Fibroblast of villous mesenchyme (primary cell): Measurements from ENCODE around the gene CLDN24. TPM values are rescaled to one million over a fixed set of nuclear protein-coding genes. Genes with fewer than 3 reads are reported as not detected.

Experiments used
- DNase-seq: peaks from one replicate; pipeline ENCODE4 v3.0.0-alpha.2; 2010; ENCODE audit warnings: low read depth
- H3K4me3 ChIP-seq: 2 replicates; pipeline ENCODE4 v1.5.1; 2011; ENCODE audit warnings: low read depth, mild to moderate bottlenecking, low read length
- CTCF ChIP-seq: IDR thresholded peaks from 2 replicates; pipeline ENCODE4 v1.5.1; 2012; ENCODE audit warnings: low read depth, mild to moderate bottlenecking, low read length; ENCODE audit not compliant: insufficient read depth
- total RNA-seq: library from RNA; depleted of rRNA; stranded (reverse); fragments of >200 nt; gene quantifications from 2 replicates; pipeline ENCODE4 v1.2.3, GENCODE V29; 2012

CLDN24 gene
- total RNA-seq, 1 donor: not detected

GRCh38 chr4:183314806-183315205 lies 7.4 kb downstream of the CLDN24 start:
- no peak overlapping the region for H3K4me3 ChIP-seq
- no peak for TF ChIP-seq CTCF
- DNase-seq: no peak

- no peak for TF ChIP-seq CTCF
- no peak for DNase-seq
- H3K4me3 ChIP-seq: no peak overlapping the region
Observed at GRCh38 chr4:183314336-183314735, 7.9 kb downstream of the CLDN24 start.

- TF ChIP-seq CTCF: no peak
- DNase-seq: no peak
- H3K4me3 ChIP-seq: no peak overlapping the region
Observed at GRCh38 chr4:183312841-183313240, 9.4 kb downstream of the CLDN24 start.

- no peak for DNase-seq
- TF ChIP-seq CTCF: no peak
- H3K4me3 ChIP-seq: no peak overlapping the region
Observed at GRCh38 chr4:183306811-183307210, 15.4 kb downstream of the CLDN24 start.

- TF ChIP-seq CTCF: no peak
- no peak overlapping the region for H3K4me3 ChIP-seq
- DNase-seq: no peak
Observed at GRCh38 chr4:183304538-183304937, 17.7 kb downstream of the CLDN24 start.

GRCh38 chr4:183304067-183304466 lies 18.2 kb downstream of the CLDN24 start:
- no peak for TF ChIP-seq CTCF
- DNase-seq: no peak
- no peak overlapping the region for H3K4me3 ChIP-seq

GRCh38 chr4:183303301-183303700 lies 18.9 kb downstream of the CLDN24 start:
- H3K4me3 ChIP-seq: no peak overlapping the region
- no peak for DNase-seq
- no peak for TF ChIP-seq CTCF
